ENCODE data around the gene SERTM1. TPM values are rescaled to one million over a fixed set of nuclear protein-coding genes. Genes with fewer than 3 reads are reported as not detected.
A peak's percentile ranks its signal among the peaks of the same experiment; 100 is the strongest.

The SERTM1 gene
- total and polyA plus RNA-seq, 2 experiments from 2014 or later: 0.47 to 1.4 TPM

GRCh38 chr13:36712290-36712689, 38.5 kb downstream of the SERTM1 start (continued):
- TF ChIP-seq ZNF462 (CRISPR knock-in tag; IDR thresholded peaks at IDR 0.05): no peak
- TF ChIP-seq CTCF (conservative IDR thresholded peaks at IDR 0.05; ENCODE audit: low read depth in 2 of 2): no peak
- TF ChIP-seq ZNF114 (CRISPR knock-in tag; IDR thresholded peaks at IDR 0.05): no peak
- TF ChIP-seq EZH2 (IDR thresholded peaks at IDR 0.05; ENCODE audit: low read depth, unreplicated experiment): no peak

GRCh38 chr13:36712770-36713169, 39.0 kb downstream of the SERTM1 start:
- Mint-ChIP-seq H3K4me1 (peaks cover 13% of the 10 kb centered on the region; the same call in 2 of the 3 replicates), H3K27ac (no peak overlapping the region; the same call in 1 of the 2 replicates), H3K27me3 (ENCODE audit: insufficient read depth, low read depth, poor library complexity) (peaks cover 2% of the 10 kb centered on the region), H3K36me3 (ENCODE audit: low read depth) (no peaks in the 10 kb centered on the region), H3K4me3 (no peak overlapping the region), H3K9me3 (no peaks in the 10 kb centered on the region)
- Histone ChIP-seq H3K4me1 (ENCODE audit: insufficient read depth) (no peaks in the 10 kb centered on the region), H2AFZ (peak overlapping the region; percentile 35; the same call in 1 of the 2 replicates), H3K9me2 (ENCODE audit: insufficient read depth) (0 out of 2 replicates have a peak, but pooled peaks cover 3% of the 10 kb centered on the region), H3K36me3 (ENCODE audit: insufficient read depth) (no peaks in the 10 kb centered on the region), H3K4me3 (no peak overlapping the region), H3K79me2 (replicated peaks; ENCODE audit: insufficient read depth) (no peaks in the 10 kb centered on the region), H4K20me1 (replicated peaks; ENCODE audit: insufficient read depth) (no peaks in the 10 kb centered on the region), H3K27ac (ENCODE audit: low read depth) (no peak overlapping the region), H3K27me3 (ENCODE audit: insufficient read depth) (no peaks in the 10 kb centered on the region), H3K4me2 (no peak overlapping the region), H3F3A (replicated peaks; ENCODE audit: low read depth) (no peaks in the 10 kb centered on the region)
- DNase-seq (ENCODE audit: low spot score) (no peak), ATAC-seq (no peak)
- TF ChIP-seq ETS1 (IDR thresholded peaks at IDR 0.05) (no peak), REST (IDR thresholded peaks at IDR 0.05; ENCODE audit: unreplicated experiment) (no peak), POLR2AphosphoS5 (IDR thresholded peaks at IDR 0.05; ENCODE audit: low read depth) (no peak), STAT1 (IDR thresholded peaks at IDR 0.05; ENCODE audit: unreplicated experiment) (no peak), ZNF114 (CRISPR knock-in tag; IDR thresholded peaks at IDR 0.05) (no peak), JUNB (IDR thresholded peaks at IDR 0.05; ENCODE audit: unreplicated experiment) (no peak), EZH2phosphoT487 (IDR thresholded peaks at IDR 0.05; ENCODE audit: unreplicated experiment) (no peak)

Measured in GM23338 (cell line).